NT2/D1 (cell line): ENCODE results near the gene BECN2.
A peak's percentile ranks its signal among the peaks of the same experiment; 100 is the strongest.

Experiments used
- DNase-seq: peaks from one replicate; pipeline ENCODE4 v3.0.0-alpha.2; 2011; ENCODE audit warnings: low read depth, low spot score
- H3K27me3 ChIP-seq: 2 replicates; pipeline ENCODE4 v1.6.0; 2011; ENCODE audit warnings: mild to moderate bottlenecking; ENCODE audit not compliant: insufficient read length, insufficient read depth
- H3K36me3 ChIP-seq: 2 replicates; pipeline ENCODE4 v1.6.1; 2011; ENCODE audit warnings: mild to moderate bottlenecking, low read length, mixed read lengths; ENCODE audit not compliant: insufficient read depth, insufficient read length
- H3K4me1 ChIP-seq: 2 replicates; pipeline ENCODE4 v1.5.1; 2011; ENCODE audit not compliant: insufficient read depth, insufficient read length
- H3K4me3 ChIP-seq: 2 replicates; pipeline ENCODE4 v1.5.1; 2011; ENCODE audit warnings: low read depth; ENCODE audit not compliant: insufficient read length
- H3K9ac ChIP-seq: 2 replicates; pipeline ENCODE4 v1.6.0; 2011; ENCODE audit warnings: low read depth; ENCODE audit not compliant: insufficient read length
- H3K9me3 ChIP-seq: 2 replicates; pipeline ENCODE4 v1.5.1; 2011; ENCODE audit warnings: mild to moderate bottlenecking, low read length; ENCODE audit not compliant: insufficient read depth
- SUZ12 ChIP-seq: IDR thresholded peaks from 2 replicates; pipeline ENCODE4 v1.6.1; 2011; ENCODE audit not compliant: insufficient read length, insufficient read depth; ENCODE audit errors: extremely low read depth
- YY1 ChIP-seq: IDR thresholded peaks from 2 replicates; pipeline ENCODE4 v1.6.1; 2011; ENCODE audit not compliant: insufficient read length, insufficient read depth
- ZNF274 ChIP-seq: IDR thresholded peaks from 2 replicates; pipeline ENCODE4 v1.6.1; 2011; ENCODE audit warnings: mild to moderate bottlenecking, low read depth, low read length

Gene BECN2

DNA sequence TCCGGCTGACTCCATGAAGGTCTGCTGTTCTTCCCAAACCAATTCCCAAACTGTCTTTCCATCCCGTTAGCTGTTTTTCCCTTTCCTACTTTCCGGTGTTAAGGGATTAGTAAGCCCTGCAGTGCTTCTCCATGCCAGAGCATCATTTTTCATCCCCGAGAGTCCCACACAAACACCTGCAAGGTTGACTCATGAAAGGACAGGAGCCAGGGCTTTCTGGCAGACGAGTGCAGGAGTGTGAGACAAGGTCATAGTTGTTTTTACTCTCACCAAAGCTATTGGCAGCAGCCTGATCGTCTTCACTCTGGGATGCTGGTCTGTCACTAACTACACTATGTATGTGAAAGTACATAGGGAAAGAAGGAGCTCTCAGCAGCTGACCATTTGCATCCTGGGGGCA, 10.2 kb upstream of the BECN2 start:
- H3K27me3 ChIP-seq = no peaks in the 10 kb centered on the region
- H3K9me3 ChIP-seq = no peaks in the 10 kb centered on the region
- no peak for DNase-seq
- no peaks in the 10 kb centered on the region for H3K4me1 ChIP-seq
- no peaks in the 10 kb centered on the region for H3K36me3 ChIP-seq
- H3K4me3 ChIP-seq = no peak overlapping the region
- H3K9ac ChIP-seq = no peak overlapping the region
- TF ChIP-seq SUZ12 = no peak
- no peak for TF ChIP-seq ZNF274
- TF ChIP-seq YY1 = no peak

DNA sequence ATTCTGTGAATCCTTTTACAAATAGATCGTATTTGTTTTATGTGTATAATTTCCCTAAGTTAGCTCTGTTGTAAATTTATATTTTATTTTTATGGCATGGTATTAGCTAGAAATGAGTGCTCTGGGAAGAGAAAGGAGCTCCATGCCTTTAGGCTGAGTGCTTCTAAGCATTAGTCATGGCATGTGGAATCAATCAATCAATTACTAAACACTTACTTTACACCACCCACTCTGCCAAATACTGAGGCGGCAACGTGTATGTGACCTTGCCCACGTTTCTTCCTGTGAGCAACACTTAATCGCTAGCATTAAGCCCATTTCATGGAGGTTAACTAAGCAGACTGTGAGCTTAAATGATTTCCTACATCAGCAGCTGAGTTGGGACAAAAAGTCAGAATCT, 7.2 kb upstream of the BECN2 start:
- Histone ChIP-seq H3K4me1 (no peaks in the 10 kb centered on the region), H3K9me3 (no peaks in the 10 kb centered on the region), H3K36me3 (no peaks in the 10 kb centered on the region), H3K4me3 (no peak overlapping the region), H3K27me3 (no peaks in the 10 kb centered on the region), H3K9ac (no peak overlapping the region)
- no peak for DNase-seq
- TF ChIP-seq SUZ12 (no peak), YY1 (no peak), ZNF274 (no peak)

DNA sequence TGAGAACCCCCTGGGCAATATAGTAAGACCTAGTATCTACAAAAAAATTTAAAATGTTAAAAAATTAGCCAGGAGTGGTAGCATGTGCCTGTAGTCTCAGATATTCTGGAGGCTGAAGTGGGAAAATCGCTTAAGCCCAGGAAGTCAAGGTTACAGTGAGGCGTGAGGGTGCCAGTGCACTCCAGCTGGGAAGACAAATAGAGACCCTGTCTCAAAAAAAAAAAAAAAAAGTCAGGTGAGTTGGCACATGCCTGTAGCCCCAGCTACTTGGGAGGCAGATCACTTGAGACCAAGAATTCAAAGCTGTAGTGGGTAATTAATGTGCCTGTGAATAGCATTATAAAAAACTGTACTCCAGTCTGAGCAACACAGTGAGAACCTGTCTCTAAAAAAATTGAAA, 4.6 kb downstream of the BECN2 start:
- Histone ChIP-seq H3K4me1 (no peaks in the 10 kb centered on the region), H3K9ac (no peak overlapping the region), H3K4me3 (no peak overlapping the region), H3K36me3 (no peaks in the 10 kb centered on the region), H3K9me3 (no peaks in the 10 kb centered on the region), H3K27me3 (no peaks in the 10 kb centered on the region)
- TF ChIP-seq YY1 (no peak), SUZ12 (no peak), ZNF274 (no peak)
- no peak for DNase-seq

DNA sequence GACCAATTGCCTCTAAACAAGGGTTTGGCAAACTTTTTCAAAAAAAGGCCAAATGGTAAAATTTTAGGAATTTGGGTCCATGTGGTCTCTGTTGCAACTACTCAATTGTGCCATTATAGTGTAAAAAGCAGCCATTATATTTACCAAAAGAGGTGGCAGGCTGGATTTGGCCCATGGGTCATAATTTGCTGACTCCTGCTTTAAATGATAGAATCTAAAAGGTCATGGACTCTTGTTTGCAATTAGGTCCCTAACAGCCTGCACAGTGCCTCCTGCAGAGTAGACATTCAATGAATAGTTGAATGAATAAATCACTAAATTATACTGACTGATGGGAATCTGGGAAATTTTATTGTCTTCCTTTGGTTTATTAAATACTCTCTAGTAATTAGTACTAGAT, 6.2 kb downstream of the BECN2 start:
- Histone ChIP-seq H3K4me3 (no peak overlapping the region), H3K4me1 (no peaks in the 10 kb centered on the region), H3K9me3 (no peaks in the 10 kb centered on the region), H3K36me3 (no peaks in the 10 kb centered on the region), H3K9ac (no peak overlapping the region), H3K27me3 (no peaks in the 10 kb centered on the region)
- no peak for DNase-seq
- TF ChIP-seq YY1 (no peak), ZNF274 (no peak), SUZ12 (no peak)

DNA sequence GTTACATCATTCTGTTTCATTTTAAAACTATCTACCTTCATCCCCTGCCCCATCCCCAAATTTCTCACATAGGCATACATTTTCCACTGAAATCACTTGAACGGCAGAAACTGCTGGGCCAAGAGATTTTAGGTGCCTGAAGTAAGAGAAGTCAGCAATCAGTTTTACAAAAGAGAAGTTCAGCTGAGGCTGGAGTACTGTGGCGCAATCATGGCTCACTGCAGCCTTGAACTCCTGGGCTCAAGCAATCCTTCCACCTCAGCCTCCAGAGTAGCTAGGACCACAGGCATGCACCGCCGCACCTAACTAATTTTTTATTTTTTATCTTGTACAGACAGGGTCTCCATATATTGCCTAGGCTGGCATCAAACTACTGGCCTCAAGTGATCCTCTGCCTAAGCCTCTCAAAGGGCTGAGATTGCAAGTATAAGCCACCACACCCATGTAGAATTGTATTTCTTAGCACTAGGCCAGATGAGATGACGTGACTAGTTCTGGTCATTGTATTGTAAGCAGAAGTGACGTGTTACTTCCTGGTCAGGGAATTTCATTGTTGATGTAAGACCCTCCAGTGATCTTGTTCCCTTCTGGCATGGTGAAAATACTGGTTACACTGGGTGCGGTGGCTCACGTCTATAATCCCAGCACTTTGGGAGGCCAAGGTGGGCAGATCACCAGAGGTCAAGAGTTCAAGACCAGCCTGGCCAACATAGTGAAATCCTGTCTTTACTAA, 7.1 kb downstream of the BECN2 start:
- H3K9ac ChIP-seq = no peak overlapping the region
- TF ChIP-seq SUZ12 = no peak
- TF ChIP-seq ZNF274 = no peak
- TF ChIP-seq YY1 = no peak
- H3K27me3 ChIP-seq = no peaks in the 10 kb centered on the region
- no peak overlapping the region for H3K4me3 ChIP-seq
- H3K9me3 ChIP-seq = no peaks in the 10 kb centered on the region
- H3K4me1 ChIP-seq = no peaks in the 10 kb centered on the region
- H3K36me3 ChIP-seq = no peaks in the 10 kb centered on the region
- DNase-seq = no peak

DNA sequence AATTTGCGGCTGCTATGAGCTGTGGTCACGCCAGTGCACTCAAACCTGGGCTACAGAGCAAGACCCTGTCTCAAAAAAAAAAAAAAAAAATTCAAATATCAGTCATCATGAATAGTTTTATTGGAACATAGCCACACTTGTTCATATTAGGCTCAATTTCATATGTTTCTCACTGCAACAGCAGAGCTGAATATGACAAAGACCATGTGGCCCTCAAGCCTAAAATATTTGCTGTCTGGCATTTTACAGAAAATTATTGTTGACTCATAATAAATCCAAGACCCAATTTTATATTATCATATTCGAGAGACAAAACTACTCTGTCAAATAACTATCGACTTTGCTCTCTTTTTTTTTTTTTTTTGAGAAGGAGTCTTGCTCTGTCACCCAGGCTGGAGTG, 11.0 kb downstream of the BECN2 start:
- H3K9ac ChIP-seq = no peak overlapping the region

DNA sequence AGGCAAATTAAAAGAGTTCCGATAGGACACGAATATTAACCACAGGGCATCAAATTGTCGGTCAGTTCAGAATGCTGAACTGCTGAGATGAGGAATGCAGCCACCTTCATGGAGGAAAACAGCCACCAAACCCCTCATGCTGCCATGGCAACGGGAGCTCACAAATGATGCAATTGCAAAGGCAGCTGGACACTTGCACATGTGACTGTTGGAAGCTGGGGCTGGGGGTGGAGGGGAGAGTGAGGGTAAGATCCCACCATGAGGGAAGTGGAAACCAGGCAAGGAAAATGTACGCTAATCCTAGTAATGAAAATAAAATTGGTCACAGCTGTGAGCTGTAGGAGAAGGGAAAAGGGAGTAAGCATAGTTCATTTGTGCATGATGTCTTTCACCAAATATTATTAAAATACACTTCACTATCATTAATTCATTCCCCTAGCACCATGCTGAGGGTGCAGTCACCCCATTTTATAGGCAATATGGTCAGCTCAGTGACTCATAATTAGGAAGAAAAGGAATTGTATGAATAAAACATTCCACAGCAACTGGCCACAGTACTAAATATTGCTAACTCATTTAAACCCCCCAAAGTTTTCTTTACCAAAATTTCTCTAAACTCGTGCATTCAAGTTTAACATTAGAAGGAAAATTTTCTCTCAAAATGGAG, 15.3 kb downstream of the BECN2 start:
- Histone ChIP-seq H3K9me3 (no peaks in the 10 kb centered on the region), H3K36me3 (no peaks in the 10 kb centered on the region), H3K9ac (no peak overlapping the region), H3K4me1 (peaks cover 4% of the 10 kb centered on the region), H3K4me3 (no peak overlapping the region), H3K27me3 (no peaks in the 10 kb centered on the region)
- TF ChIP-seq ZNF274 (no peak), SUZ12 (no peak), YY1 (no peak)
- peak; percentile 85 for DNase-seq

More for the DNA sequence above, 11.0 kb downstream of the BECN2 start:
- H3K9me3 ChIP-seq = no peaks in the 10 kb centered on the region
- TF ChIP-seq ZNF274 (no peak), YY1 (no peak), SUZ12 (no peak)
- H3K4me1 ChIP-seq = peaks cover 4% of the 10 kb centered on the region
- no peaks in the 10 kb centered on the region for H3K36me3 ChIP-seq
- no peak for DNase-seq
- H3K4me3 ChIP-seq = no peak overlapping the region
- H3K27me3 ChIP-seq = no peaks in the 10 kb centered on the region

DNA sequence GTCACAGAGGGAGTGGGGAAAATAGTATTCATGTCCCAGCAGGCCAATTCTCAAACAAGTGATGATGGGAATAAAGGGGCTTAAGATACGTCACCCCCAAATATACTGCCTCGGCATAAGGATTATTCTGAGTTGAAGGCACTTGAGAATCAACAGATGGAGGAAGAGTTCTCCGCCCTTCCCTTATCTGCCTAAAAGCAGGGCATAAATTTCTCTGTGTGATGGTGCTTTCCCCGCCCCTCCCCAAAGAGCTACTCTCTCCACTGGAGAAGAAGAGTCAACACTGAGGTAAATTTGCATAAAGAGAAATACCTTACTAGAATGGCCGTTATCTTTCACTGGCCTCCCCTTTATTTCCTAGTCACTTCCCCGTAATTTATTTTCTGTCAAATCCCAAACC, 18.7 kb downstream of the BECN2 start:
- Histone ChIP-seq H3K4me3 (no peak overlapping the region), H3K4me1 (peaks cover 4% of the 10 kb centered on the region), H3K9ac (no peak overlapping the region), H3K36me3 (no peaks in the 10 kb centered on the region), H3K9me3 (no peaks in the 10 kb centered on the region), H3K27me3 (no peaks in the 10 kb centered on the region)
- no peak for DNase-seq
- TF ChIP-seq SUZ12 = no peak
- TF ChIP-seq YY1 = no peak
- no peak for TF ChIP-seq ZNF274
